H9 (cell line): ENCODE measurements around the gene OR7A17. TPM values are rescaled to one million over a fixed set of nuclear protein-coding genes. Genes with fewer than 3 reads are reported as not detected.

ENCODE experiments used
- DNase-seq: peaks from one replicate; pipeline ENCODE4 v3.0.0-alpha.2; 2017
- H2AFZ ChIP-seq: one replicate; pipeline ENCODE4 v1.6.1; 2013; ENCODE audit warnings: mild to moderate bottlenecking, low read length, control low read depth, moderate library complexity
- H2AK5ac ChIP-seq: 2 replicates; pipeline ENCODE4 v1.6.1; 2013; ENCODE audit warnings: low read length, control low read depth, mixed read lengths; ENCODE audit not compliant: insufficient read length
- H2BK120ac ChIP-seq: one replicate; pipeline ENCODE4 v1.6.1; 2013; ENCODE audit warnings: low read depth, mild to moderate bottlenecking, low read length, control low read depth, inconsistent platforms; ENCODE audit not compliant: poor library complexity, severe bottlenecking
- H2BK12ac ChIP-seq: 2 replicates; pipeline ENCODE4 v1.6.1; 2013; ENCODE audit warnings: low read length, control low read depth, mixed read lengths, low read depth; ENCODE audit not compliant: insufficient read length
- H2BK15ac ChIP-seq: 2 replicates; pipeline ENCODE4 v1.6.1; 2013; ENCODE audit warnings: low read depth, low read length, control low read depth
- H2BK20ac ChIP-seq: one replicate; pipeline ENCODE4 v1.6.1; 2013; ENCODE audit warnings: low read depth, mild to moderate bottlenecking, low read length, control low read depth, inconsistent platforms; ENCODE audit not compliant: poor library complexity, severe bottlenecking
- H2BK5ac ChIP-seq: 2 replicates; pipeline ENCODE4 v1.6.1; 2013; ENCODE audit warnings: low read length, control low read depth, mixed read lengths; ENCODE audit not compliant: insufficient read length
- H3K14ac ChIP-seq: 2 replicates; pipeline ENCODE4 v1.6.1; 2013; ENCODE audit warnings: low read length, control low read depth; ENCODE audit not compliant: insufficient read depth
- H3K18ac ChIP-seq: 2 replicates; pipeline ENCODE4 v1.6.1; 2013; ENCODE audit warnings: low read depth, mild to moderate bottlenecking, mixed read lengths, low read length, control low read depth; ENCODE audit not compliant: insufficient read length
- H3K23ac ChIP-seq: 2 replicates; pipeline ENCODE4 v1.6.1; 2013; ENCODE audit warnings: low read length, control low read depth, mixed read lengths, low read depth; ENCODE audit not compliant: insufficient read length
- H3K23me2 ChIP-seq: 2 replicates; pipeline ENCODE4 v1.6.1; 2013; ENCODE audit warnings: low read depth, mild to moderate bottlenecking, mixed read lengths, low read length, control low read depth; ENCODE audit not compliant: insufficient read length, poor library complexity, severe bottlenecking
- H3K27ac ChIP-seq: 2 replicates; pipeline ENCODE4 v1.5.1; 2013; ENCODE audit warnings: low read length, control low read depth, mixed read lengths, low read depth; ENCODE audit not compliant: insufficient read length
- H3K27me3 ChIP-seq: 2 replicates; pipeline ENCODE4 v1.6.1; 2013; ENCODE audit warnings: low read length, control low read depth, inconsistent platforms; ENCODE audit not compliant: insufficient read depth
- H3K4ac ChIP-seq: 2 replicates; pipeline ENCODE4 v1.6.1; 2013; ENCODE audit warnings: low read depth, mild to moderate bottlenecking, control low read depth, inconsistent platforms, low read length, moderate library complexity
- H3K4me1 ChIP-seq: 2 replicates; pipeline ENCODE4 v1.6.1; 2013; ENCODE audit warnings: low read length, control low read depth, inconsistent platforms; ENCODE audit not compliant: insufficient read depth
- H3K4me2 ChIP-seq: 2 replicates; pipeline ENCODE4 v1.6.1; 2013; ENCODE audit warnings: low read length, control low read depth, mixed read lengths; ENCODE audit not compliant: insufficient read length, insufficient read depth
- H3K56ac ChIP-seq: 2 replicates; pipeline ENCODE4 v1.6.1; 2013; ENCODE audit warnings: low read depth, mild to moderate bottlenecking, mixed read lengths, low read length, control low read depth; ENCODE audit not compliant: insufficient read length
- H3K79me1 ChIP-seq: 2 replicates; pipeline ENCODE4 v1.6.1; 2013; ENCODE audit warnings: low read depth, mild to moderate bottlenecking, moderate library complexity, low read length, control low read depth, inconsistent platforms; ENCODE audit not compliant: insufficient read depth, poor library complexity, severe bottlenecking
- H3K79me2 ChIP-seq: 2 replicates; pipeline ENCODE4 v1.6.1; 2013; ENCODE audit warnings: low read length, control low read depth, inconsistent platforms; ENCODE audit not compliant: insufficient read depth
- H3K9ac ChIP-seq: 2 replicates; pipeline ENCODE4 v1.6.1; 2013; ENCODE audit warnings: low read length, control low read depth, mixed read lengths; ENCODE audit not compliant: insufficient read length; ENCODE audit errors: extremely low read depth
- H3K9me3 ChIP-seq: one replicate; pipeline ENCODE4 v1.6.1; 2013; ENCODE audit warnings: low read depth, low read length, inconsistent platforms; ENCODE audit not compliant: control insufficient read depth
- H3T11ph ChIP-seq: one replicate; pipeline ENCODE4 v1.6.1; 2013; ENCODE audit warnings: mild to moderate bottlenecking, low read length, control low read depth, inconsistent platforms
- H4K20me1 ChIP-seq: one replicate; pipeline ENCODE4 v1.6.1; 2013; ENCODE audit not compliant: control insufficient read depth, insufficient read length, insufficient read depth
- H4K5ac ChIP-seq: 2 replicates; pipeline ENCODE4 v1.6.1; 2013; ENCODE audit warnings: low read depth, mild to moderate bottlenecking, mixed read lengths, low read length, control low read depth; ENCODE audit not compliant: insufficient read length
- H4K8ac ChIP-seq: replicated peaks from 2 replicates; pipeline ENCODE4 v1.6.1; 2013; ENCODE audit warnings: low read length, control low read depth, mixed read lengths, low read depth; ENCODE audit not compliant: insufficient read length
- H4K91ac ChIP-seq: 2 replicates; pipeline ENCODE4 v1.6.1; 2013; ENCODE audit warnings: low read depth, mild to moderate bottlenecking, moderate library complexity, mixed read lengths, low read length, control low read depth; ENCODE audit not compliant: insufficient read length
- H3K27ac Mint-ChIP-seq, 3 experiments: 2 replicates in 2 of 3; 3 replicates in 1 of 3; pipeline ENCODE4 v1.8.0; 2020 to 2021; ENCODE audit warnings: mixed read lengths in 3 of 3, mild to moderate bottlenecking in 1 of 3, moderate library complexity in 1 of 3
- H3K27me3 Mint-ChIP-seq: 2 replicates; pipeline ENCODE4 v1.8.0; 2021; ENCODE audit warnings: low read depth, mild to moderate bottlenecking, moderate library complexity, mixed read lengths
- H3K36me3 Mint-ChIP-seq, 3 experiments: 2 replicates in 2 of 3; 3 replicates in 1 of 3; pipeline ENCODE4 v1.8.0; 2020 to 2021; ENCODE audit warnings: low read depth in 3 of 3, mixed read lengths in 3 of 3; ENCODE audit not compliant: insufficient read depth in 1 of 3
- H3K4me1 Mint-ChIP-seq, 2 experiments: 2 replicates each; pipeline ENCODE4 v1.8.0; 2020; ENCODE audit warnings: mixed read lengths in 2 of 2
- H3K4me3 Mint-ChIP-seq, 2 experiments: 2 replicates in 1 of 2; 3 replicates in 1 of 2; pipeline ENCODE4 v1.8.0; 2020 to 2021; ENCODE audit warnings: mild to moderate bottlenecking in 2 of 2, mixed read lengths in 2 of 2, moderate library complexity in 1 of 2
- H3K9me3 Mint-ChIP-seq, 2 experiments: 2 replicates in 1 of 2; 3 replicates in 1 of 2; pipeline ENCODE4 v1.8.0; 2020; ENCODE audit warnings: mild to moderate bottlenecking in 2 of 2, mixed read lengths in 2 of 2, moderate library complexity in 1 of 2
- CTCF ChIP-seq: fragments of 200-600 bp; sonication (generic); conservative IDR thresholded peaks from 3 replicates; pipeline ENCODE4 v1.8.0; 2021; ENCODE audit warnings: antibody characterized with exemption, mild to moderate bottlenecking
- WGBS: extraction: QIAGEN DNeasy Blood & Tissue Kit; methylation state at CpG from one replicate; pipeline ENCODE4 v1.1.7; 2013; ENCODE audit warnings: missing lambda C conversion rate, low lambda C conversion rate, mixed read lengths; ENCODE audit not compliant: insufficient read length; ENCODE audit errors: extremely low coverage; 5-methylcytosine and 5-hydroxymethylcytosine counted together
- total RNA-seq: library from RNA; stranded (reverse); gene quantifications from 2 replicates; pipeline ENCODE4 v1.2.1, GENCODE V29; 2021

OR7A17 gene
- total RNA-seq, 1 experiment from 2014 or later: not detected

DNA sequence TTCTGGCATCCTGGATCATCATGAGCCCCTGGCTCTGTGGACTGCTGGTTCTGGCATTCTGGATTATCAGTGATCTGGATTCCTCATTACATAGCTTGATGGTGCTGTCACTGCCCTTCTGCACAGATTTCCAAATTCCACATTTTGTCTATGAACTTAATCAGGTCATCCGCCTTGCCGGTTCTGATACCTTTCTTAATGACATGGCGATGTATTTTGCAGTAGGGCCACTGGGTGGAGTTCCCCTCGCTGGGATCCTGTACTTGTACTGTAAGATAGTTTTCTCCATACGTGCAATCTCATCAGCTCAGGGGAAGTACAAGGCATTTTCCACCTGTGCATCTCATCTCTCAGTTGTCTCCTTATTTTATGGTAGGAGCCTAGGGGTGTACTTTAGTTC is 30.9 kb upstream of the OR7A17 start:
- H3K4me1 Mint-ChIP-seq: no peaks in the 10 kb centered on the region
- H3K23ac ChIP-seq: no peak overlapping the region
- no peak overlapping the region for H3K4me3 Mint-ChIP-seq
- no peak overlapping the region for H2BK12ac ChIP-seq
- no peak overlapping the region for H3K14ac ChIP-seq
- H2BK15ac ChIP-seq: no peak overlapping the region
- DNase-seq: no peak
- H3K27me3 ChIP-seq: no peaks in the 10 kb centered on the region; the same call in 1 of the 2 replicates
- H4K5ac ChIP-seq: no peak overlapping the region
- no peak overlapping the region for H2BK120ac ChIP-seq
- H2AFZ ChIP-seq: no peak overlapping the region
- H3K4me1 ChIP-seq: no peaks in the 10 kb centered on the region
- no peaks in the 10 kb centered on the region for H4K20me1 ChIP-seq
- no peak overlapping the region for H3K56ac ChIP-seq
- no peaks in the 10 kb centered on the region for H3K79me1 ChIP-seq
- no peak overlapping the region for H2AK5ac ChIP-seq
- no peak for TF ChIP-seq CTCF
- H3K4ac ChIP-seq: no peak overlapping the region
- no peak overlapping the region for H4K8ac ChIP-seq
- no peak overlapping the region for H2BK20ac ChIP-seq
- no peak overlapping the region for H3K18ac ChIP-seq
- H3K9me3 ChIP-seq: no peaks in the 10 kb centered on the region
- H3K36me3 Mint-ChIP-seq: peaks cover 0 to 40% (median 7%) of the 10 kb centered on the region in 3 experiments; a peak in 4 of 7 replicates
- no peaks in the 10 kb centered on the region for H3K79me2 ChIP-seq
- no peak overlapping the region for H2BK5ac ChIP-seq
- no CpG with 5 or more reads among the region's 5 CpGs for WGBS
- no peak overlapping the region for H3K4me2 ChIP-seq
- H3K27ac ChIP-seq: no peak overlapping the region
- H3K27me3 Mint-ChIP-seq: peaks cover 4% of the 10 kb centered on the region
- H3K9me3 Mint-ChIP-seq: peaks cover 59 to 89% of the 10 kb centered on the region in 2 experiments
- H3K9ac ChIP-seq: no peak overlapping the region
- H3K23me2 ChIP-seq: no peaks in the 10 kb centered on the region
- no peak overlapping the region for H3K27ac Mint-ChIP-seq
- H3T11ph ChIP-seq: no peak overlapping the region
- H4K91ac ChIP-seq: no peak overlapping the region
